HG03457 (cell line): ENCODE data around the gene PKP1.
"Not testable (repeated sequence)": the region's sequence is repeated elsewhere in the genome, so short reads cannot be mapped to it uniquely, and the experiment has no call there.

ENCODE experiments used
- ATAC-seq: cut with Tn5 transposase; IDR thresholded peaks from one replicate; pipeline ENCODE4 v1.9.1; 2021; ENCODE audit warnings: moderate number of reproducible peaks; ENCODE audit not compliant: unreplicated experiment

The PKP1 gene

GRCh38 chr1:201282931-201283829 is at the start of gene PKP1:
Gene PKP1, plus strand, starts transcription at chr1:201283506. Its CDS starts 197 bp downstream, at chr1:201283703.
- ATAC-seq: no peak

- not testable (repeated sequence) for ATAC-seq
Observed at GRCh38 chr1:201239646-201240045, 43.7 kb upstream of the PKP1 start.

- ATAC-seq: no peak
Observed at GRCh38 chr1:201240171-201240570, 43.1 kb upstream of the PKP1 start.

- ATAC-seq: no peak
Observed at GRCh38 chr1:201241736-201242135, 41.6 kb upstream of the PKP1 start.

GRCh38 chr1:201245082-201245481 is 38.2 kb upstream of the PKP1 start:
- ATAC-seq: no peak

- ATAC-seq: no peak
Observed at GRCh38 chr1:201248721-201249559, 34.4 kb upstream of the PKP1 start.

- no peak for ATAC-seq
Observed at GRCh38 chr1:201250326-201251011, 32.8 kb upstream of the PKP1 start.

- ATAC-seq: no peak
Observed at GRCh38 chr1:201251411-201251810, 31.9 kb upstream of the PKP1 start.

GRCh38 chr1:201251851-201252430 is 31.4 kb upstream of the PKP1 start:
- ATAC-seq: no peak

- ATAC-seq: no peak
Observed at GRCh38 chr1:201252944-201253371, 30.3 kb upstream of the PKP1 start.

- ATAC-seq: no peak
Observed at GRCh38 chr1:201253411-201253810, 29.9 kb upstream of the PKP1 start.

- no peak for ATAC-seq
Observed at GRCh38 chr1:201253906-201254624, 29.2 kb upstream of the PKP1 start.

GRCh38 chr1:201254625-201255478 is 28.5 kb upstream of the PKP1 start:
- no peak for ATAC-seq

GRCh38 chr1:201255479-201256362 is 27.6 kb upstream of the PKP1 start:
- no peak for ATAC-seq

GRCh38 chr1:201258132-201258531 is 25.2 kb upstream of the PKP1 start:
- not testable (repeated sequence) for ATAC-seq

- ATAC-seq: no peak
Observed at GRCh38 chr1:201258763-201259230, 24.5 kb upstream of the PKP1 start.

- no peak for ATAC-seq
Observed at GRCh38 chr1:201259476-201260235, 23.6 kb upstream of the PKP1 start.
